Prostate gland (tissue), 2 donors: ENCODE results near the gene KRTAP5-9.

Experiments used
- POLR2A ChIP-seq: fragments of 450-650 bp; IDR thresholded peaks from one replicate; pipeline ENCODE4 v1.6.1; 2016; ENCODE audit warnings: antibody characterized with exemption, mild to moderate bottlenecking
- POLR2AphosphoS5 ChIP-seq: sonication (generic); formaldehyde crosslinking; IDR thresholded peaks from one replicate; pipeline ENCODE4 v1.6.1; 2017; ENCODE audit warnings: antibody characterized with exemption
- TF ChIP-seq, protein P1 (sequence below), 4 experiments: fragments of 200-600 bp in 2 of 4; fragments of 450-650 bp in 2 of 4; sonication (generic) in 2 of 4; IDR thresholded peaks; 1 replicate in 3 of 4; 2 replicates in 1 of 4; pipeline ENCODE4 v1.5.1; 2016 to 2019; ENCODE audit warnings: antibody characterized with exemption in 4 of 4, mild to moderate bottlenecking in 2 of 4, moderate library complexity in 2 of 4

DNA sequence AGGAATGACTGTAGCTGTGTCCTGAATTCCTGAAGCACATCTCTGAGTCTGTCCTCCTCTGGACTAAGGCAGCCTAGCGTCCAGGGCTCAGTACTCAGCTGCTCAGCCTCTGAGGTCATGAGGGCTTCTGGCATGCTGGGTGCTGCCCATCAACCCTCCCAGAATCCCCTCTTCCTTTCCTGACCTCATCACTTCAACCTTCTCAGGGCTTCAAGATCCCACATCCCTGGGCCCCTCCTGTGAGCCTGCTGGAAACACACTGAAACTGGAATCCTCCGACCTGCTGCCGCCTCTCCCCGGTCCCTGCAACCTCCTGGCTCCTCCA, 9.6 kb upstream of the KRTAP5-9 start:
- TF ChIP-seq, protein P1, sequence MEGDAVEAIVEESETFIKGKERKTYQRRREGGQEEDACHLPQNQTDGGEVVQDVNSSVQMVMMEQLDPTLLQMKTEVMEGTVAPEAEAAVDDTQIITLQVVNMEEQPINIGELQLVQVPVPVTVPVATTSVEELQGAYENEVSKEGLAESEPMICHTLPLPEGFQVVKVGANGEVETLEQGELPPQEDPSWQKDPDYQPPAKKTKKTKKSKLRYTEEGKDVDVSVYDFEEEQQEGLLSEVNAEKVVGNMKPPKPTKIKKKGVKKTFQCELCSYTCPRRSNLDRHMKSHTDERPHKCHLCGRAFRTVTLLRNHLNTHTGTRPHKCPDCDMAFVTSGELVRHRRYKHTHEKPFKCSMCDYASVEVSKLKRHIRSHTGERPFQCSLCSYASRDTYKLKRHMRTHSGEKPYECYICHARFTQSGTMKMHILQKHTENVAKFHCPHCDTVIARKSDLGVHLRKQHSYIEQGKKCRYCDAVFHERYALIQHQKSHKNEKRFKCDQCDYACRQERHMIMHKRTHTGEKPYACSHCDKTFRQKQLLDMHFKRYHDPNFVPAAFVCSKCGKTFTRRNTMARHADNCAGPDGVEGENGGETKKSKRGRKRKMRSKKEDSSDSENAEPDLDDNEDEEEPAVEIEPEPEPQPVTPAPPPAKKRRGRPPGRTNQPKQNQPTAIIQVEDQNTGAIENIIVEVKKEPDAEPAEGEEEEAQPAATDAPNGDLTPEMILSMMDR (IDR thresholded peaks at IDR 0.05) = no peak
- TF ChIP-seq POLR2A (no peak), POLR2AphosphoS5 (no peak)
